H9 (cell line): ENCODE results near the gene TCEAL1. TPM values are rescaled to one million over a fixed set of nuclear protein-coding genes. Genes with fewer than 3 reads are reported as not detected.
A peak's percentile ranks its signal among the peaks of the same experiment; 100 is the strongest.
"Not testable (repeated sequence)": the region's sequence is repeated elsewhere in the genome, so short reads cannot be mapped to it uniquely, and the experiment has no call there.

Experiments
- DNase-seq: peaks from one replicate; pipeline ENCODE4 v3.0.0-alpha.2; 2017
- H2AFZ ChIP-seq: one replicate; pipeline ENCODE4 v1.6.1; 2013; ENCODE audit warnings: mild to moderate bottlenecking, low read length, control low read depth, moderate library complexity
- H2AK5ac ChIP-seq: 2 replicates; pipeline ENCODE4 v1.6.1; 2013; ENCODE audit warnings: low read length, control low read depth, mixed read lengths; ENCODE audit not compliant: insufficient read length
- H2BK120ac ChIP-seq: one replicate; pipeline ENCODE4 v1.6.1; 2013; ENCODE audit warnings: low read depth, mild to moderate bottlenecking, low read length, control low read depth, inconsistent platforms; ENCODE audit not compliant: poor library complexity, severe bottlenecking
- H2BK12ac ChIP-seq: 2 replicates; pipeline ENCODE4 v1.6.1; 2013; ENCODE audit warnings: low read length, control low read depth, mixed read lengths, low read depth; ENCODE audit not compliant: insufficient read length
- H2BK15ac ChIP-seq: 2 replicates; pipeline ENCODE4 v1.6.1; 2013; ENCODE audit warnings: low read depth, low read length, control low read depth
- H2BK20ac ChIP-seq: one replicate; pipeline ENCODE4 v1.6.1; 2013; ENCODE audit warnings: low read depth, mild to moderate bottlenecking, low read length, control low read depth, inconsistent platforms; ENCODE audit not compliant: poor library complexity, severe bottlenecking
- H2BK5ac ChIP-seq: 2 replicates; pipeline ENCODE4 v1.6.1; 2013; ENCODE audit warnings: low read length, control low read depth, mixed read lengths; ENCODE audit not compliant: insufficient read length
- H3K14ac ChIP-seq: 2 replicates; pipeline ENCODE4 v1.6.1; 2013; ENCODE audit warnings: low read length, control low read depth; ENCODE audit not compliant: insufficient read depth
- H3K18ac ChIP-seq: 2 replicates; pipeline ENCODE4 v1.6.1; 2013; ENCODE audit warnings: low read depth, mild to moderate bottlenecking, mixed read lengths, low read length, control low read depth; ENCODE audit not compliant: insufficient read length
- H3K23ac ChIP-seq: 2 replicates; pipeline ENCODE4 v1.6.1; 2013; ENCODE audit warnings: low read length, control low read depth, mixed read lengths, low read depth; ENCODE audit not compliant: insufficient read length
- H3K23me2 ChIP-seq: 2 replicates; pipeline ENCODE4 v1.6.1; 2013; ENCODE audit warnings: low read depth, mild to moderate bottlenecking, mixed read lengths, low read length, control low read depth; ENCODE audit not compliant: insufficient read length, poor library complexity, severe bottlenecking
- H3K27ac ChIP-seq: 2 replicates; pipeline ENCODE4 v1.5.1; 2013; ENCODE audit warnings: low read length, control low read depth, mixed read lengths, low read depth; ENCODE audit not compliant: insufficient read length
- H3K27me3 ChIP-seq: 2 replicates; pipeline ENCODE4 v1.6.1; 2013; ENCODE audit warnings: low read length, control low read depth, inconsistent platforms; ENCODE audit not compliant: insufficient read depth
- H3K4ac ChIP-seq: 2 replicates; pipeline ENCODE4 v1.6.1; 2013; ENCODE audit warnings: low read depth, mild to moderate bottlenecking, control low read depth, inconsistent platforms, low read length, moderate library complexity
- H3K4me1 ChIP-seq: 2 replicates; pipeline ENCODE4 v1.6.1; 2013; ENCODE audit warnings: low read length, control low read depth, inconsistent platforms; ENCODE audit not compliant: insufficient read depth
- H3K4me2 ChIP-seq: 2 replicates; pipeline ENCODE4 v1.6.1; 2013; ENCODE audit warnings: low read length, control low read depth, mixed read lengths; ENCODE audit not compliant: insufficient read length, insufficient read depth
- H3K56ac ChIP-seq: 2 replicates; pipeline ENCODE4 v1.6.1; 2013; ENCODE audit warnings: low read depth, mild to moderate bottlenecking, mixed read lengths, low read length, control low read depth; ENCODE audit not compliant: insufficient read length
- H3K79me1 ChIP-seq: 2 replicates; pipeline ENCODE4 v1.6.1; 2013; ENCODE audit warnings: low read depth, mild to moderate bottlenecking, moderate library complexity, low read length, control low read depth, inconsistent platforms; ENCODE audit not compliant: insufficient read depth, poor library complexity, severe bottlenecking
- H3K79me2 ChIP-seq: 2 replicates; pipeline ENCODE4 v1.6.1; 2013; ENCODE audit warnings: low read length, control low read depth, inconsistent platforms; ENCODE audit not compliant: insufficient read depth
- H3K9ac ChIP-seq: 2 replicates; pipeline ENCODE4 v1.6.1; 2013; ENCODE audit warnings: low read length, control low read depth, mixed read lengths; ENCODE audit not compliant: insufficient read length; ENCODE audit errors: extremely low read depth
- H3K9me3 ChIP-seq: one replicate; pipeline ENCODE4 v1.6.1; 2013; ENCODE audit warnings: low read depth, low read length, inconsistent platforms; ENCODE audit not compliant: control insufficient read depth
- H3T11ph ChIP-seq: one replicate; pipeline ENCODE4 v1.6.1; 2013; ENCODE audit warnings: mild to moderate bottlenecking, low read length, control low read depth, inconsistent platforms
- H4K20me1 ChIP-seq: one replicate; pipeline ENCODE4 v1.6.1; 2013; ENCODE audit not compliant: control insufficient read depth, insufficient read length, insufficient read depth
- H4K5ac ChIP-seq: 2 replicates; pipeline ENCODE4 v1.6.1; 2013; ENCODE audit warnings: low read depth, mild to moderate bottlenecking, mixed read lengths, low read length, control low read depth; ENCODE audit not compliant: insufficient read length
- H4K8ac ChIP-seq: replicated peaks from 2 replicates; pipeline ENCODE4 v1.6.1; 2013; ENCODE audit warnings: low read length, control low read depth, mixed read lengths, low read depth; ENCODE audit not compliant: insufficient read length
- H4K91ac ChIP-seq: 2 replicates; pipeline ENCODE4 v1.6.1; 2013; ENCODE audit warnings: low read depth, mild to moderate bottlenecking, moderate library complexity, mixed read lengths, low read length, control low read depth; ENCODE audit not compliant: insufficient read length
- H3K27ac Mint-ChIP-seq, 3 experiments: 2 replicates in 2 of 3; 3 replicates in 1 of 3; pipeline ENCODE4 v1.8.0; 2020 to 2021; ENCODE audit warnings: mixed read lengths in 3 of 3, mild to moderate bottlenecking in 1 of 3, moderate library complexity in 1 of 3
- H3K27me3 Mint-ChIP-seq: 2 replicates; pipeline ENCODE4 v1.8.0; 2021; ENCODE audit warnings: low read depth, mild to moderate bottlenecking, moderate library complexity, mixed read lengths
- H3K36me3 Mint-ChIP-seq, 3 experiments: 2 replicates in 2 of 3; 3 replicates in 1 of 3; pipeline ENCODE4 v1.8.0; 2020 to 2021; ENCODE audit warnings: low read depth in 3 of 3, mixed read lengths in 3 of 3; ENCODE audit not compliant: insufficient read depth in 1 of 3
- H3K4me1 Mint-ChIP-seq, 2 experiments: 2 replicates each; pipeline ENCODE4 v1.8.0; 2020; ENCODE audit warnings: mixed read lengths in 2 of 2
- H3K4me3 Mint-ChIP-seq, 2 experiments: 2 replicates in 1 of 2; 3 replicates in 1 of 2; pipeline ENCODE4 v1.8.0; 2020 to 2021; ENCODE audit warnings: mild to moderate bottlenecking in 2 of 2, mixed read lengths in 2 of 2, moderate library complexity in 1 of 2
- H3K9me3 Mint-ChIP-seq, 2 experiments: 2 replicates in 1 of 2; 3 replicates in 1 of 2; pipeline ENCODE4 v1.8.0; 2020; ENCODE audit warnings: mild to moderate bottlenecking in 2 of 2, mixed read lengths in 2 of 2, moderate library complexity in 1 of 2
- CTCF ChIP-seq: fragments of 200-600 bp; sonication (generic); conservative IDR thresholded peaks from 3 replicates; pipeline ENCODE4 v1.8.0; 2021; ENCODE audit warnings: antibody characterized with exemption, mild to moderate bottlenecking
- WGBS: extraction: QIAGEN DNeasy Blood & Tissue Kit; methylation state at CpG from one replicate; pipeline ENCODE4 v1.1.7; 2013; ENCODE audit warnings: missing lambda C conversion rate, low lambda C conversion rate, mixed read lengths; ENCODE audit not compliant: insufficient read length; ENCODE audit errors: extremely low coverage; 5-methylcytosine and 5-hydroxymethylcytosine counted together
- total RNA-seq: library from RNA; stranded (reverse); gene quantifications from 2 replicates; pipeline ENCODE4 v1.2.1, GENCODE V29; 2021

Gene TCEAL1
- total RNA-seq, 1 experiment from 2014 or later: 3.0 TPM

- Histone ChIP-seq H3K23ac (no peak overlapping the region), H4K5ac (no peak overlapping the region), H2BK20ac (no peak overlapping the region), H3K4me2 (peak overlapping the region; percentile 43), H3T11ph (no peak overlapping the region), H2BK120ac (no peak overlapping the region), H2AFZ (no peak overlapping the region), H4K20me1 (no peaks in the 10 kb centered on the region), H3K79me2 (no peaks in the 10 kb centered on the region), H3K14ac (no peak overlapping the region), H3K9ac (no peak overlapping the region), H3K79me1 (no peaks in the 10 kb centered on the region), H4K91ac (no peak overlapping the region), H3K27ac (no peak overlapping the region), H2AK5ac (no peak overlapping the region), H2BK12ac (no peak overlapping the region), H2BK5ac (no peak overlapping the region), H3K23me2 (no peaks in the 10 kb centered on the region), H3K9me3 (no peaks in the 10 kb centered on the region), H3K4me1 (no peaks in the 10 kb centered on the region), H2BK15ac (no peak overlapping the region), H3K27me3 (no peaks in the 10 kb centered on the region), H3K4ac (no peak overlapping the region), H4K8ac (no peak overlapping the region), H3K56ac (no peak overlapping the region), H3K18ac (no peak overlapping the region)
- H3K4me1 Mint-ChIP-seq: peaks cover 0 to 9% of the 10 kb centered on the region in 2 experiments; a peak in 2 of 4 replicates
- DNase-seq: no peak
- no CpG with 5 or more reads among the region's 4 CpGs for WGBS
- no peak for TF ChIP-seq CTCF
- peak overlapping the region in 2 of 3 experiments; percentile 9 to 46; a peak in 1 of 7 replicates for H3K27ac Mint-ChIP-seq
- peak overlapping the region; percentile 89 to 93; a peak in 4 of 5 replicates for H3K4me3 Mint-ChIP-seq
- peaks cover 3% of the 10 kb centered on the region for H3K27me3 Mint-ChIP-seq
- peaks cover 0 to 24% (median 11%) of the 10 kb centered on the region in 3 experiments; a peak in 5 of 7 replicates for H3K36me3 Mint-ChIP-seq
- H3K9me3 Mint-ChIP-seq: peaks cover 8 to 48% of the 10 kb centered on the region in 2 experiments; a peak in 4 of 5 replicates
These were observed 42.1 kb upstream of the TCEAL1 start for GRCh38 chrX:103586659-103587058.

GRCh38 chrX:103592295-103592694 is 36.5 kb upstream of the TCEAL1 start:
- not testable (repeated sequence) for H4K91ac ChIP-seq, H3K4me3 Mint-ChIP-seq, H3K27me3 Mint-ChIP-seq, H3K56ac ChIP-seq, H3K79me1 ChIP-seq, H4K8ac ChIP-seq, H3K23ac ChIP-seq, H3T11ph ChIP-seq, H4K5ac ChIP-seq, H3K27ac Mint-ChIP-seq, H2BK20ac ChIP-seq, H3K79me2 ChIP-seq, H2BK5ac ChIP-seq, H3K4me1 Mint-ChIP-seq, H2BK120ac ChIP-seq, DNase-seq, H2BK12ac ChIP-seq, H4K20me1 ChIP-seq, H3K23me2 ChIP-seq, H3K4ac ChIP-seq, H3K18ac ChIP-seq, H3K4me2 ChIP-seq, H3K4me1 ChIP-seq, H3K27me3 ChIP-seq, H3K9ac ChIP-seq, H2BK15ac ChIP-seq, H3K9me3 ChIP-seq, H3K14ac ChIP-seq, H3K27ac ChIP-seq, H2AK5ac ChIP-seq, H2AFZ ChIP-seq
- Mint-ChIP-seq H3K36me3 (peaks cover 13 to 39% (median 19%) of the 10 kb centered on the region in 3 experiments), H3K9me3 (peaks cover 15 to 52% of the 10 kb centered on the region in 2 experiments)
- no CpG with 5 or more reads among the region's 1 CpG for WGBS
